Nephron (organoid): ENCODE measurements around the gene CLNS1A.

Experiments used
- H3K27ac Mint-ChIP-seq, 3 experiments: 2 replicates each; pipeline ENCODE4 v1.8.0; 2020; ENCODE audit warnings: mixed read lengths in 3 of 3, mild to moderate bottlenecking in 2 of 3, moderate library complexity in 1 of 3
- H3K27me3 Mint-ChIP-seq: 2 replicates; pipeline ENCODE4 v1.8.0; 2021; ENCODE audit warnings: low read depth, mild to moderate bottlenecking, moderate library complexity, mixed read lengths
- H3K36me3 Mint-ChIP-seq: 2 replicates; pipeline ENCODE4 v1.8.0; 2020; ENCODE audit warnings: low read depth, mixed read lengths
- H3K4me1 Mint-ChIP-seq: 2 replicates; pipeline ENCODE4 v1.8.0; 2020; ENCODE audit warnings: mixed read lengths
- H3K4me3 Mint-ChIP-seq, 3 experiments: 2 replicates each; pipeline ENCODE4 v1.8.0; 2020; ENCODE audit warnings: mild to moderate bottlenecking in 3 of 3, mixed read lengths in 3 of 3, moderate library complexity in 2 of 3
- H3K9me3 Mint-ChIP-seq: 2 replicates; pipeline ENCODE4 v1.8.0; 2020; ENCODE audit warnings: mixed read lengths
- CTCF ChIP-seq, 3 experiments: fragments of 200-600 bp; sonication (generic); IDR thresholded peaks; one replicate each; pipeline ENCODE4 v1.5.0; 2021; ENCODE audit warnings: antibody characterized with exemption in 3 of 3; ENCODE audit not compliant: unreplicated experiment in 3 of 3

CLNS1A gene

GRCh38 chr11:77609234-77609633 lies 28.4 kb downstream of the CLNS1A start:
- TF ChIP-seq CTCF (IDR thresholded peaks at IDR 0.05; ENCODE audit: unreplicated experiment in 3 of 3): no peak
- Mint-ChIP-seq H3K27ac (no peak overlapping the region), H3K9me3 (no peaks in the 10 kb centered on the region), H3K27me3 (no peaks in the 10 kb centered on the region), H3K36me3 (peaks cover 38% of the 10 kb centered on the region), H3K4me3 (no peak overlapping the region), H3K4me1 (no peaks in the 10 kb centered on the region)

- Mint-ChIP-seq H3K36me3 (peaks cover 14% of the 10 kb centered on the region), H3K4me3 (no peak overlapping the region), H3K4me1 (no peaks in the 10 kb centered on the region), H3K9me3 (no peaks in the 10 kb centered on the region), H3K27ac (no peak overlapping the region), H3K27me3 (no peaks in the 10 kb centered on the region)
- TF ChIP-seq CTCF (IDR thresholded peaks at IDR 0.05; ENCODE audit: unreplicated experiment in 3 of 3): no peak
Observed at GRCh38 chr11:77604281-77604680, 33.3 kb downstream of the CLNS1A start.

GRCh38 chr11:77602381-77603088 lies 35.1 kb downstream of the CLNS1A start:
- no peaks in the 10 kb centered on the region for H3K27me3 Mint-ChIP-seq
- no peak for TF ChIP-seq CTCF (IDR thresholded peaks at IDR 0.05; ENCODE audit: unreplicated experiment in 3 of 3)
- H3K4me3 Mint-ChIP-seq: no peak overlapping the region
- no peak overlapping the region for H3K27ac Mint-ChIP-seq
- H3K36me3 Mint-ChIP-seq: peaks cover 10% of the 10 kb centered on the region
- H3K4me1 Mint-ChIP-seq: no peaks in the 10 kb centered on the region
- H3K9me3 Mint-ChIP-seq: no peaks in the 10 kb centered on the region

- H3K9me3 Mint-ChIP-seq: no peaks in the 10 kb centered on the region
- no peaks in the 10 kb centered on the region for H3K27me3 Mint-ChIP-seq
- H3K4me3 Mint-ChIP-seq: no peak overlapping the region
- TF ChIP-seq CTCF (IDR thresholded peaks at IDR 0.05; ENCODE audit: unreplicated experiment in 3 of 3): no peak
- no peaks in the 10 kb centered on the region for H3K4me1 Mint-ChIP-seq
- no peak overlapping the region for H3K27ac Mint-ChIP-seq
- no peaks in the 10 kb centered on the region for H3K36me3 Mint-ChIP-seq
Observed at GRCh38 chr11:77598195-77598594, 39.4 kb downstream of the CLNS1A start.

- H3K9me3 Mint-ChIP-seq: no peaks in the 10 kb centered on the region
- H3K27ac Mint-ChIP-seq: no peak overlapping the region
- no peaks in the 10 kb centered on the region for H3K36me3 Mint-ChIP-seq
- H3K27me3 Mint-ChIP-seq: no peaks in the 10 kb centered on the region
- no peak for TF ChIP-seq CTCF (IDR thresholded peaks at IDR 0.05; ENCODE audit: unreplicated experiment in 3 of 3)
- H3K4me3 Mint-ChIP-seq: no peak overlapping the region
- no peaks in the 10 kb centered on the region for H3K4me1 Mint-ChIP-seq
Observed at GRCh38 chr11:77596626-77597025, 41.0 kb downstream of the CLNS1A start.

- no peak for TF ChIP-seq CTCF (IDR thresholded peaks at IDR 0.05; ENCODE audit: unreplicated experiment in 3 of 3)
Observed at GRCh38 chr11:77593883-77594282, 43.7 kb downstream of the CLNS1A start.

More at GRCh38 chr11:77593883-77594282, 43.7 kb downstream of the CLNS1A start:
- Mint-ChIP-seq H3K4me3 (no peak overlapping the region), H3K36me3 (peaks cover under 1% of the 10 kb centered on the region), H3K4me1 (peaks cover 5% of the 10 kb centered on the region), H3K9me3 (no peaks in the 10 kb centered on the region), H3K27me3 (no peaks in the 10 kb centered on the region), H3K27ac (no peak overlapping the region)
